Nephron (organoid): Measurements from ENCODE around the gene MGST3.
"Not testable (repeated sequence)": the region's sequence is repeated elsewhere in the genome, so short reads cannot be mapped to it uniquely, and the experiment has no call there.

Source experiments
- H3K27ac Mint-ChIP-seq, 3 experiments: 2 replicates each; pipeline ENCODE4 v1.8.0; 2020; ENCODE audit warnings: mixed read lengths in 3 of 3, mild to moderate bottlenecking in 2 of 3, moderate library complexity in 1 of 3
- H3K27me3 Mint-ChIP-seq: 2 replicates; pipeline ENCODE4 v1.8.0; 2021; ENCODE audit warnings: low read depth, mild to moderate bottlenecking, moderate library complexity, mixed read lengths
- H3K36me3 Mint-ChIP-seq: 2 replicates; pipeline ENCODE4 v1.8.0; 2020; ENCODE audit warnings: low read depth, mixed read lengths
- H3K4me1 Mint-ChIP-seq: 2 replicates; pipeline ENCODE4 v1.8.0; 2020; ENCODE audit warnings: mixed read lengths
- H3K4me3 Mint-ChIP-seq, 3 experiments: 2 replicates each; pipeline ENCODE4 v1.8.0; 2020; ENCODE audit warnings: mild to moderate bottlenecking in 3 of 3, mixed read lengths in 3 of 3, moderate library complexity in 2 of 3
- H3K9me3 Mint-ChIP-seq: 2 replicates; pipeline ENCODE4 v1.8.0; 2020; ENCODE audit warnings: mixed read lengths
- CTCF ChIP-seq, 3 experiments: fragments of 200-600 bp; sonication (generic); IDR thresholded peaks; one replicate each; pipeline ENCODE4 v1.5.0; 2021; ENCODE audit warnings: antibody characterized with exemption in 3 of 3; ENCODE audit not compliant: unreplicated experiment in 3 of 3

The MGST3 gene

GRCh38 chr1:165697491-165697880 is 66.5 kb downstream of the MGST3 start:
- Mint-ChIP-seq H3K27me3 (no peaks in the 10 kb centered on the region), H3K36me3 (peaks cover 33% of the 10 kb centered on the region), H3K27ac (peak overlapping the region; percentile 83 to 94 (median 93)), H3K4me1 (peaks cover 26% of the 10 kb centered on the region), H3K4me3 (peak overlapping the region; percentile 95 to 99 (median 99)), H3K9me3 (peaks cover 2% of the 10 kb centered on the region)
- no peak for TF ChIP-seq CTCF (IDR thresholded peaks at IDR 0.05; ENCODE audit: unreplicated experiment in 3 of 3)

DNA sequence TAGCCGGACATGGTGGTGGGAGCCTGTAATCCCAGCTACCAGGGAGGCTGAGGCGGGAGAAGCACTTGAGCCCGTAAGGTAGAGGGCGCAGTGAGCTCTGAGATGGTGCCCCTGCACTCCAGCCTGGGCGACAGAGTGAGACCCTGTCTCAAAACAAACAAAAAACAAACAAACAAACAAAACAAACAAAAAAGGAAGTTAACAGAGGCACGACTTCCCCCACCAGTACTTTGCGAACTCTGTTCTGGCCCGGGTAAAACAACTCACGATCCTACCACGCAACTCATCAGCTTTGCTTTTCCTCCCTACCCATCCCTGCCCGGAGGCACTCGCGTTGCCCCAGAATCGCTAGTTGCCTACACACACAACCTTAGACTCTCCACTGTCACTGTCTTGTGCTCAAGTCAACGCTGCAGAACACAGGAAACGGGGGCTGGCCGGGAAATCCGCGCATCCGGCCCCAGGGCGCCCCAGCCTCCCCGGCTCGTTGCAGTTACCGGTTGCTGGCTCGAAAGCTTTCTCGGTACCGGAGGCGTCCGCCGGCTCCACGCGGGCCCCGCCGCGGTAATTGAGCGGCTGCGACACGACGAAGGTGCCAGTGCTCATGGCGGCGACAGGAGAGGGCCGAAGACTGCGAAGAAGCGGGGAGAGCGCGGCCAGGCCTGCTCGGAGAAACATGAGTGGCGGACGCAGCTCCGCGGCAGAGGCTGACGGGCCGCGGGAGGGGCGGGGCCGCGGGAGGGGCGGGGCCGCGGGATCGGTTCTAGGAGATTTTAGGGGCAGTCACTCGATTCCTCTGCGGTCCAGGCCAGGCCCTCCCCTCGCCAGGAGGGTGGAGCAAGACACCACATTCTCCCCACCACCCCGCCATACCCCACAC is 67.1 kb downstream of the MGST3 start, which contains the start of gene ALDH9A1:
ALDH9A1 (minus strand) TSS at position 682 of the 880 bp plus-strand sequence; CDS start at position 678, 4 bp downstream.
- H3K9me3 Mint-ChIP-seq: peaks cover 2% of the 10 kb centered on the region
- H3K27ac Mint-ChIP-seq: peak within 1 kb of the TSS; percentile 83 to 94 (median 93)
- H3K27me3 Mint-ChIP-seq: no peaks in the 10 kb centered on the region
- H3K36me3 Mint-ChIP-seq: peaks cover 27% of the 10 kb centered on the region
- peak; percentile 22 to 32 (median 32) for TF ChIP-seq CTCF (IDR thresholded peaks at IDR 0.05; ENCODE audit: unreplicated experiment in 3 of 3)
- H3K4me1 Mint-ChIP-seq: peaks cover 26% of the 10 kb centered on the region
- peak within 1 kb of the TSS; percentile 95 to 99 (median 99) for H3K4me3 Mint-ChIP-seq

- peak overlapping the region; percentile 83 to 94 (median 93) for H3K27ac Mint-ChIP-seq
- TF ChIP-seq CTCF (IDR thresholded peaks at IDR 0.05; ENCODE audit: unreplicated experiment in 3 of 3): no peak
- peaks cover 21% of the 10 kb centered on the region for H3K36me3 Mint-ChIP-seq
- peaks cover 5% of the 10 kb centered on the region for H3K27me3 Mint-ChIP-seq
- H3K9me3 Mint-ChIP-seq: peaks cover 2% of the 10 kb centered on the region
- H3K4me3 Mint-ChIP-seq: peak overlapping the region; percentile 95 to 99 (median 99)
- peaks cover 26% of the 10 kb centered on the region for H3K4me1 Mint-ChIP-seq
Observed at GRCh38 chr1:165698761-165699052, 67.7 kb downstream of the MGST3 start.

GRCh38 chr1:165699577-165699976 is 68.5 kb downstream of the MGST3 start:
- TF ChIP-seq CTCF (IDR thresholded peaks at IDR 0.05; ENCODE audit: unreplicated experiment in 3 of 3): no peak
- H3K27me3 Mint-ChIP-seq: peaks cover 5% of the 10 kb centered on the region
- peaks cover 2% of the 10 kb centered on the region for H3K9me3 Mint-ChIP-seq
- peaks cover 26% of the 10 kb centered on the region for H3K4me1 Mint-ChIP-seq
- H3K36me3 Mint-ChIP-seq: peaks cover 16% of the 10 kb centered on the region
- no peak overlapping the region for H3K27ac Mint-ChIP-seq
- H3K4me3 Mint-ChIP-seq: peak overlapping the region; percentile 53 to 73 (median 56)

GRCh38 chr1:165701922-165702321 is 70.9 kb downstream of the MGST3 start:
- H3K27me3 Mint-ChIP-seq, H3K36me3 Mint-ChIP-seq, H3K9me3 Mint-ChIP-seq: not testable (repeated sequence)
- Mint-ChIP-seq H3K4me3 (peak overlapping the region in 2 of 3 experiments; percentile 9 to 19), H3K4me1 (peaks cover 13% of the 10 kb centered on the region), H3K27ac (peak overlapping the region in 1 of 3 experiments; percentile 75)

- H3K9me3 Mint-ChIP-seq: no peaks in the 10 kb centered on the region
- no peaks in the 10 kb centered on the region for H3K36me3 Mint-ChIP-seq
- no peak for TF ChIP-seq CTCF (IDR thresholded peaks at IDR 0.05; ENCODE audit: unreplicated experiment in 3 of 3)
- no peak overlapping the region for H3K27ac Mint-ChIP-seq
- H3K27me3 Mint-ChIP-seq: peaks cover 10% of the 10 kb centered on the region
- no peak overlapping the region for H3K4me3 Mint-ChIP-seq
- peaks cover 3% of the 10 kb centered on the region for H3K4me1 Mint-ChIP-seq
Observed at GRCh38 chr1:165703648-165704047, 72.6 kb downstream of the MGST3 start.
